SKM-1 (cell line): ENCODE data around the gene LZTS3.
"Not testable (repeated sequence)": the region's sequence is repeated elsewhere in the genome, so short reads cannot be mapped to it uniquely, and the experiment has no call there.

Source experiments
- DNase-seq: peaks from one replicate; lab custom pipeline; 2025; ENCODE audit not compliant: unreplicated experiment; lab: John Stamatoyannopoulos, UW

Gene LZTS3

GRCh38 chr20:3192226-3193015, 19.1 kb upstream of the LZTS3 start:
- no peak for DNase-seq

GRCh38 chr20:3190681-3191111, 17.3 kb upstream of the LZTS3 start:
- no peak for DNase-seq

DNA sequence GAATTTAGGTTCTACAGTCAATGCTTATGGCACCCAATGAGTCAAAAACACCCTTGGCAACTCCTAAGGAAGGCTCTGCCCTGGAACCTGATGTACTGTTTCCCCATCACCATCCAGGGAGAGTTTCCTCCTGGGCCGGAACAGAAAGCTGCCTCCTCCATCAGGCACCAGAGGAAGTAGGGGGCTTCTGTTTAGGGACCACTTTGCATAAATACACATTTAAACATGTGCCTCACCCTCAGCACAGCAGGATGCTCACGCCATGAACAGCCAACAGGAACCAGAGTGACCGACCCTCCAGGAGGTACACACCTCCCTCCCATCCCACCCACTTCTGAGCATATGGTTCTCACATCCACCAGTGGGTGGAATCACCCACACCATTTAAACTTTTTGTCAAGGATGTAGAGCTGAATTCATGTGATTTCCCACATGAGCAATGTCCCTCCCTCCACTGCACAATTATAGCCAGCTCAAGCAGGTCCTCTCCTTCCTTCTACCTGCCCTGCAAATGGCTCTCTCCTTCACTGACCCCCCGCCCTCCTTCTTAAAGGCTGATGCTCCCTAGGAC, 16.3 kb upstream of the LZTS3 start:
- DNase-seq = no peak

GRCh38 chr20:3188823-3189413, 15.6 kb upstream of the LZTS3 start:
- no peak for DNase-seq

DNA sequence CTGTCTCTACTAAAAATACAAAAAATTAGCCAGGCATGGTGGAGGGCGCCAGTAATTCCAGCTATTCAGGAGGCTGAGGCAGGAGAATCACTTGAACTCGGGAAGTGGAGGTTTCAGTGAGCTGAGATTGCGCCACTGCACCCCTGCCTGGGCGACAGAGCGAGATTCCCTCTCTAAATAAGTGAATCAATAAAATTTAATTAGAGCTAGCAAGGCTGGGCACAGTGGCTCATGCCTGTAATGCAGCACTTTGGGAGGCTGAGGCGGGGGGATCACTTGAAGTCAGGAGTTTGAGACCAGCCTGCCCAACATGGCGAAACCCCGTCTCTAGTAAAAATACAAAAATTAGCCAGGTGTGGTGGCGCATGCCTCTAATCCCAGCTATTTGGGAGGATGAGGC, 14.5 kb upstream of the LZTS3 start:
- not testable (repeated sequence) for DNase-seq

GRCh38 chr20:3183896-3184612, 10.7 kb upstream of the LZTS3 start:
- DNase-seq = no peak

DNA sequence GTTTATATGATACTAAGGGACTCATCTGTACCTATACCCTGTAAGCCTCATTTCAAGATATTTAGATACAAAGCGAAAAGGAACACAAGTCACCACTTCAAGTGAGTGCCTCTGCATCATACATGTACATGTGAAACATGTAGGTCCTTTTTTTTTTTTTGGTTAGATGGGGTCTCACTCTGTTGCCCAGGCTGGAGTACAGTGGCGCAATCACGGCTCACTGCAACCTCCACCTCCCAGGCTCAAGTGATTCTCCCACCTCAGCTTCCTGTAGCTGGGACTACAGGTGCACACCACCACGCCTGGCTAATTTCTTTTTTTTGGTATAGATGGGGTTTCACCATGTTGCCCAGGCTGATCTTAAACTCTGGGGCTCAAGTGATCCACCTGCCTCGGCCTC, 9.1 kb upstream of the LZTS3 start:
- DNase-seq = not testable (repeated sequence)

GRCh38 chr20:3181270-3181669, 7.9 kb upstream of the LZTS3 start:
- DNase-seq = no peak

DNA sequence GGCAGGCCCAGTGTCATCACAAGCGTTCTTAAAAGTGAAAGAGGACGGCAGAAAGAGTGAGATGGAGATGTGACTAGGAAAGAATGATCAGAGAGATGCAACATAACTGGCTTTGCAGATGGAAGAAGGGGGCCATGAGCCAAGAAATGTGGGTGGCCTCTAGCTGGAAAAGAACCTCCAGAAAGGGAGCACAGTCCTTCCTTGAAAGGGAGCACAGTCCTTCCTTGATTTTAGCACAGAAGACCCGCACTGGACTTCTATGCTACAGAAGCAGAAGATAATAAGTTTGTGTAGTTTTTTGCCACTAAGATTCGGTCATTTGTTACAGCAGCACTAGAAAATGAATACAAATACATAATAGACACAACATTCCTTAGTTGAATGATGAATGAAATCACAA, 7.0 kb upstream of the LZTS3 start:
- no peak for DNase-seq

DNA sequence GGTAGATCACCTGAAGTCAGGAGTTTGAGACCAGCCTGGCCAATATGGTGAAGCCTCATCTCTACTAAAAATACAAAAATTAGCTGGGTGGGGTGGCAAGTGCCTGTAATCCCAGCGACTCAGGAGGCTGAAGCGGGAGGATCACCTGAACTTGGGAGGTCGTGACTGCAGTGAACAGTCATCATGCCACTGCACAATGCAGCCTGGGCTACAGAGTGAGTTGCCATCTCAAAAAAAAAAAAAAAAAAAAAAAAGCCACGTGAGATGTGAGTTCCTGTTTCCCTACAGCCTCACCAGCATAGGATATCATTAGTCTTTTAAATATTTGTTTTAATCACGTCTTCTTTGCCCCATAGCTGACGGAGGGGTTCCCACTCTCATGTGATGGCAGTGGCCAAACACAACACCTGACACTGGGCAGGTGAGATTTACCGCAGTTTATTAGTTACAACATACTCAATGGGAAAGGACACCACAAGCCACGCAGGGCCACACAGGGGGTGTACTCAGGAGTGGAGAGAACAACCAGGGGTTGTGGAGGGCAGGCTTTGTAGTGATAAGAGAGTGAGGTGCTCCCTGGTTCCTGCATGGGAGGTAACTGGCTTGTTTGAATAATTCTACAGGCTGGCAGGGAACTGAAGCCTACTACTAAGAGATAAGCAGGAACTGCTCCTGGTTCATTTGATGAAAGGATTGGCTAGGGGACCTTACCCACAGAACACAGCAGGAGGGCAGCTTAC, 4.6 kb upstream of the LZTS3 start:
- no peak for DNase-seq

DNA sequence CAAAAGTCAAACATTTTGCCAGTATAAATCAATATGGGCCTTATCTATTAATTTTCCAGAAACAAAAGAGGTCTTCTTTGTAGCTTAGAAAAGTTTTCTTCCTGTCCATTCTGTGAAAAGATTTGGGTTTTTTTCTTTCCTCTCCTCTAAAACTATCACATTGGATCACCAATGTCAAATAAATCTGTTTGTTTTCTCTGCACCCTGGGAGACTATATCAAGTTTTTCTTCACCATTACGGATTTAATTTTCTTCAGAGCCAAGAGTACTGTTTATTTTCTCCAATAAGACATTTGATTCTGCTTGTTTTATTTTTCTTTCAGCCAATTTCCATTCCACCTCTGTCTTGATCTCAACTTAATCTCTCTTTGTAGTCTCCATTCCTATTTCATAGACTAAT, 1.9 kb upstream of the LZTS3 start:
- no peak for DNase-seq

DNA sequence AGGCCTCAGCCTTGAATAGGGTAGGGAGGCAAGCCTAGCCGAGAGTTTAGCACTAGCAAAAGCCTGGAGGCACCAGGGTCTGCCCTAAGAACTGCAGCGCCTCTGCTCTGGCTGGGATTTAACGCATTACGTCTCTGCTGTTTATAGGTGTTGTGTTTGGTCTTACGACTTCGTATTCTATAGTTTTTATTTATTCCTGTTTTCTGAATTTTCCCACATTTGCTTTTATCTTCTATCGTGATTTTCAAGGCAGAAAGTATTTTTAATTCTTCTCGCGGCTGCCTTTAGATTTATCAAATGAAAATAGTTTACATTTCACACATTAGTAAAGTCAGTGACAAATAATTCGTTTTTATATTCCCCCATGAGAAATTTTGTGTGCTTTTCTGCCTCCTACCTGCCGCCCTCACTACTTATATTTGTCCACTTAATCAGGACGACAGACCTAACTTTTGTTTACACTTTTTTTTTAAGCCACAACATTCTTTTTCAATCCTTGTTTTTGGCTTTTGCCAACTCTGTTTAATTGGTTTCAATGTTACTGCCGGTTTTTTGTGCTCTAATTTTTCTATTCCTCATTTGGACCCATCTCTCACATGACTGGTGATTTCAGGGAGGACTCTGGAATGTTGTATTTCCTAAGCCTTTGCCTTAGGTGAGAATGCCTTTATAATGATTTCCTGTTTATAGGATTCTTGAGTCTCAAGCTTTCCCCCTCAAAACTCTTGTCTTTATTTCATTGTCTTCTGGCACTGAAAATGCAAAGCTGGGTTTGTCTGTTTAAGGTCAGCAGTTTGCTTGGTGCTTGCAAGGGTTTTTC, 1.3 kb upstream of the LZTS3 start:
- DNase-seq = no peak

GRCh38 chr20:3173610-3174441, 477 bp upstream of the LZTS3 start:
- DNase-seq = peak; percentile 17

DNA sequence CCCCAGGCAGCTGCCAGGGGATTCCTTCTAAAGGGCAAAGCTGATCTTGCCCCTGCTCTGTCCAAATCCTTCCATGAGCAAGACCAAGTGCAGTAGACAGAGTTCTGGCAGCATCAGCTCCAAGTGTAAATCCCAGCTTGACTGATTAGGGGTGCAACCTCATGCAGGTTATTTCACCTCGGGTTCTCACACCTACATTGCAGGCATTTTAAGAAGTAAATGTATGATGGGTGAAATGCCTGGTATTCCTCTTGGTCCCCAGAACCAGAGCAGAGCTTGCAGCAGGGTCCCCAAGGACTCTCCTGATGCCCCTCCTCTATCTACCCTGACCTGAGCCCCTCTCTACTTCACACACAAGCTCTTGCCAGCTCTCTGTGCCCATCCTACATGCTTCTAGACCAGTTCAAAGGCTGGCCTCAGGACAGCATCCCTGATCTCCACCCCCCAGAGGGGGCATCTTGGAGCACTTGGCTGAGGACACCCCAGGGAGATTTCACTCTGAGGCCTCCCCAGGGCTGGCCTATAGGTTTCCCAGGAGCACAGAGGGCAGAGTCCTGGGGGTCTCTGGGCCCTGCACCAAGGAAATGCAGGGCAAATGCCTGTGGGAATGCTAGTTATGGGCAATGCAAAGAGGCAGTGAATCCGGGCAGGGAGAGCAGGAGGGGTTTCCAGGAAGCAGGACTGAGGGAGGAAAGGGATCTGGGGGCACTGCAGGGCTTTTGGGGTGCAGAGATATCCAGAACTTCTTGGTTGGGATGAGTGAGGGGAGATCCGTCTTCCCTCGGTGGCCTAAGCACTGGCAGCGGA, 1.0 kb downstream of the LZTS3 start:
- DNase-seq = no peak

GRCh38 chr20:3171391-3172125, 1.8 kb downstream of the LZTS3 start:
- no peak for DNase-seq

- no peak for DNase-seq
Observed at GRCh38 chr20:3168829-3169590, 4.3 kb downstream of the LZTS3 start.
